ENCODE results near the gene DLG2. TPM values are rescaled to one million over a fixed set of nuclear protein-coding genes. Genes with fewer than 3 reads are reported as not detected.

DLG2 gene
- total RNA-seq, 4 donors from 2014 or later = 6.5 to 14.6 (median 7.2) TPM

DNA sequence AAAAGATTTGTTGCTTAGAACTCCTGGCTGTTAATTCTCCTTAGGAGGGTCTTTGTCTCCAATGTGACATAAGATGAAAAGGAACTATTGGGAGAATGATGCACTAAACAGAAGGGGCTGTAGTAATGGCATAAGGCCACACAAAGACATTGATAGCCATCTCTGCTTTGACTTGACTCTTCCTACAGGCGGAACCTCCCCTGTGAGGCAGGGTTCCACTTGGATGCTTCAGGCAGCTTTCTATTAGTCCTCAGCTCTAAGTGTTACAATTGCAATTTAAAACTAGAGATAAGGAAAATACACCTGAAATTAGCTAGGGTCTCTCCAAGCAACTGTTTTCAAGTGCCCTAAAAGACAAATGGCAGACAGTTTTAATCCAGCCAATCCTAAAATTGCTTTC, 1949.4 kb downstream of the DLG2 start:
- TF ChIP-seq, protein P1, sequence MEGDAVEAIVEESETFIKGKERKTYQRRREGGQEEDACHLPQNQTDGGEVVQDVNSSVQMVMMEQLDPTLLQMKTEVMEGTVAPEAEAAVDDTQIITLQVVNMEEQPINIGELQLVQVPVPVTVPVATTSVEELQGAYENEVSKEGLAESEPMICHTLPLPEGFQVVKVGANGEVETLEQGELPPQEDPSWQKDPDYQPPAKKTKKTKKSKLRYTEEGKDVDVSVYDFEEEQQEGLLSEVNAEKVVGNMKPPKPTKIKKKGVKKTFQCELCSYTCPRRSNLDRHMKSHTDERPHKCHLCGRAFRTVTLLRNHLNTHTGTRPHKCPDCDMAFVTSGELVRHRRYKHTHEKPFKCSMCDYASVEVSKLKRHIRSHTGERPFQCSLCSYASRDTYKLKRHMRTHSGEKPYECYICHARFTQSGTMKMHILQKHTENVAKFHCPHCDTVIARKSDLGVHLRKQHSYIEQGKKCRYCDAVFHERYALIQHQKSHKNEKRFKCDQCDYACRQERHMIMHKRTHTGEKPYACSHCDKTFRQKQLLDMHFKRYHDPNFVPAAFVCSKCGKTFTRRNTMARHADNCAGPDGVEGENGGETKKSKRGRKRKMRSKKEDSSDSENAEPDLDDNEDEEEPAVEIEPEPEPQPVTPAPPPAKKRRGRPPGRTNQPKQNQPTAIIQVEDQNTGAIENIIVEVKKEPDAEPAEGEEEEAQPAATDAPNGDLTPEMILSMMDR (IDR thresholded peaks at IDR 0.05) = no peak
- TF ChIP-seq EP300 (IDR thresholded peaks at IDR 0.05) (no peak), POLR2A (IDR thresholded peaks at IDR 0.05) (no peak)
- Histone ChIP-seq H3K4me3 (no peak overlapping the region), H3K27me3 (no peaks in the 10 kb centered on the region), H3K4me1 (peaks cover 0 to 12% (median 0%) of the 10 kb centered on the region in 4 donors), H3K9me3 (no peaks in the 10 kb centered on the region), H3K27ac (no peak overlapping the region), H3K36me3 (no peaks in the 10 kb centered on the region)
- no peak for DNase-seq (ENCODE audit: low spot score in 2 of 2)
- WGBS, 2 donors = 83 to 93% methylated on average over 1 of the region's 1 CpG

DNA sequence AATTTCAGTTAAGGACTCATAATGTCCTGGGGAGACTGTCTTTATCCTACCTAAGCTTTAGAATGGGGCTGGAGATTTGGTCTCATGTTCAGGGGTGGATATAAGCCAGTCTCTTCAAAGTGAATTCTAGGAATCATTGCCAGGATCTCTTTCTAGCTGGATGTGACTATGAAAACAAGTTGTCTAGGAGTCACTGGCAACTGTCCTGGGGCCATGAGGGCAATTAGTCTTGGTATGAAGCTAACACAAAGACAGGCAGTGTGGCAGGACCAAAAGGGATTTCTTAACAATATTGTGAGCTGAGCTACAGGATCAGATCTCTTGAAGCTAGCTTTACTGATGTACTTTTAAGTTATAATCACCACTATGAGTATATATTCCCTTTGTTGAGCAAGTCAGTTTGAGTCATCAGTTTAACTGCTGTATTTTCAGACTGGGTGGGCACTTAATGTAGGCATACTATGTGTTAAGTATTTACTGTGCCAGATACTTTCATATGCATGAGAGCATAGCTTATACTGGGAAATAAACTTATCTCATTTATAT, 1951.0 kb downstream of the DLG2 start:
- no peak for DNase-seq (ENCODE audit: low spot score in 2 of 2)
- TF ChIP-seq, protein P1 (IDR thresholded peaks at IDR 0.05) = no peak
- no peak for TF ChIP-seq POLR2A (IDR thresholded peaks at IDR 0.05)
- TF ChIP-seq EP300 (IDR thresholded peaks at IDR 0.05) = no peak
- H3K9me3 ChIP-seq = no peaks in the 10 kb centered on the region
- no peak overlapping the region for H3K4me3 ChIP-seq
- H3K27me3 ChIP-seq = no peaks in the 10 kb centered on the region
- H3K36me3 ChIP-seq = no peaks in the 10 kb centered on the region
- H3K27ac ChIP-seq = no peak overlapping the region
- H3K4me1 ChIP-seq = peaks cover 0 to 2% (median 0%) of the 10 kb centered on the region in 4 donors

DNA sequence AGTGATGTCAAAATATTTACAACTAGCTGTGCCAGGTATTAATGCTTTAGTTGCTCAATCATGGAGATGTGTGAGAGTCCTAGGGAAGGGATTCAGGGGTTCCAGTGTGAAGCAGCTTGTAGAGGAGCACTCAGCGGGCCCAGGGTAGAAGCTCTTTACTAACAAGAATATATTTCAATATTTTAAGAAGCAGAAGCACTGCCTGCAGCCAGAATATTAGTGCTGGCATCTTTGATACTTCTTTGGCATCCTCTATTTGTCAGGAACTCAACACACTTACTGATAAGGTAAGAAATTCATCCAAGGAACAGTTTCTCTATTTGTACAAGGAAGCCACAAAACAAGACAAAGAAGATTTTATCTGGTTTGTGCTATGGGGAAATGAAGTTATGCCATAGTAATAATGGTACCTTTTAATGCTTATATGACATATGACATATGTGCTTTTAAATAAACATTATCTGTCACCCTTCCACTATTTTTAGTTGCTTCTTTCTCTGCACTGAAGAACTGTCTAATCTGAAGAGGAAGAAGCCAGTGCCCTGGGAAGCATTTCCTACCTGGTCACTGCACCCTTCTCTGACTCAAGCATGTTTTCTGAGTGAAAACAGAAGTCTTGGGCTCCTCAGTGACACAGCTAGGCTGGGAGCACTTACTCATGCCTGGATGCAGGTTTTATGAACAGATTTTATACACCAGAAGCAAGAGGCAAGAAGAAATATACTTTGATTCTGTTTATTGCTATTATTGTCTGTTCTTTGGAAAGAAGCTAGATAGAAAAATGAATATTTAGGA, 1952.8 kb downstream of the DLG2 start:
- no peaks in the 10 kb centered on the region for H3K36me3 ChIP-seq
- no peaks in the 10 kb centered on the region for H3K27me3 ChIP-seq
- TF ChIP-seq EP300 (IDR thresholded peaks at IDR 0.05) (no peak), POLR2A (IDR thresholded peaks at IDR 0.05) (no peak)
- TF ChIP-seq, protein P1 (IDR thresholded peaks at IDR 0.05) = no peak
- WGBS, 2 donors = 90 to 92% methylated on average over 1 of the region's 1 CpG
- no peaks in the 10 kb centered on the region for H3K4me1 ChIP-seq
- DNase-seq (ENCODE audit: low spot score in 2 of 2) = no peak
- no peak overlapping the region for H3K4me3 ChIP-seq
- H3K27ac ChIP-seq = no peak overlapping the region
- H3K9me3 ChIP-seq = no peaks in the 10 kb centered on the region

DNA sequence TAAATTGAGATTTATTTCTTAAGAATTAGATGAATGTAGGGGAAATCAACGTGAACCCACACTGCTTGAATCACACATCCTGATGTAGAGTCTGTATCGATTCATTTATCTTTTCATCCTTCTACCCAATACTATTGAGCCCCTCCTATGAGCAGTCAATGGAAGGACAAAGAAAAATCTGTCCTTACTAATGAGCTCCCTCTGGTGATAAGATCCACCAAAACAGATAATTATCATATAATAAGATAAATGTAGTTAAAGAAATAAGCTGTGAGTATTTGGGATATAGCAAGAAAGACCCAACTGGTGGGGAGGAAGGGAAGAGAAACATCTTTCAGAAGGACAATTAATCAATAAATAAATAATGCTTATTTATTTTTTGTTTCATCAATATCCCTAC, 1955.9 kb downstream of the DLG2 start:
- Histone ChIP-seq H3K9me3 (no peaks in the 10 kb centered on the region), H3K27me3 (no peaks in the 10 kb centered on the region), H3K36me3 (no peaks in the 10 kb centered on the region), H3K4me3 (no peak overlapping the region), H3K4me1 (no peaks in the 10 kb centered on the region), H3K27ac (no peak overlapping the region)
- TF ChIP-seq EP300 (IDR thresholded peaks at IDR 0.05) = no peak
- no peak for TF ChIP-seq POLR2A (IDR thresholded peaks at IDR 0.05)
- TF ChIP-seq, protein P1 (IDR thresholded peaks at IDR 0.05) = no peak
- no peak for DNase-seq (ENCODE audit: low spot score in 2 of 2)
- WGBS, 2 donors = 78 to 79% methylated on average over 2 of the region's 2 CpGs

DNA sequence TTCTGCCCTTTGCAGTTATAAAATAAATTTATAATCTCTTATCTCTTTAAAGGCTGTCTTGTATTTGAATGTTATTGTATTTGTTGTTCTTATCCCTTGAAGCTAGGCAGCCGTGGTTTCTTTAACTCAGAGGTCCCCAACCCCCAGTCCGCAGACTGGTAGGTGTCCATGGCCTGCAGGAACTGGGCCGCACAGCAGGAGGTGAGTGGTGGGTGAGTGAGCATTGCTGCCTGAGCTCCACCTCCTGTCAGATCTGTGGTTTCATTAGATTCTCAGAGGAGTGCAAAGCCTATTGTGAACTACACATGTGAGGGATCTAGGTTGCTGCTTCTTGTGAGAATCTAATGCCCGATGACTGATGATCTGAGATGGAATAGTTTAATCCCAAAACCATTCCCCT, 1961.0 kb downstream of the DLG2 start:
- Histone ChIP-seq H3K4me1 (no peaks in the 10 kb centered on the region), H3K36me3 (no peaks in the 10 kb centered on the region), H3K4me3 (no peak overlapping the region), H3K27ac (no peak overlapping the region), H3K9me3 (no peaks in the 10 kb centered on the region), H3K27me3 (no peaks in the 10 kb centered on the region)
- 86 to 89% methylated on average over 4 of the region's 4 CpGs for WGBS, 2 donors
- no peak for DNase-seq (ENCODE audit: low spot score in 2 of 2)
- no peak for TF ChIP-seq EP300 (IDR thresholded peaks at IDR 0.05)
- TF ChIP-seq POLR2A (IDR thresholded peaks at IDR 0.05) = no peak

Measured in tibial nerve (tissue), 4 donors.